ENCODE data around the gene KIF18B. TPM values are rescaled to one million over a fixed set of nuclear protein-coding genes. Genes with fewer than 3 reads are reported as not detected.

KIF18B gene
- total and polyA plus RNA-seq, 2 of the 13 experiments (the other 11 are each of a cell fraction or from before 2014, with no cell fraction given): 15.2 to 15.3 TPM

GRCh38 chr17:44947461-44948314, at the start of gene KIF18B (continued):
- no peak for TF ChIP-seq HNF1A (IDR thresholded peaks at IDR 0.05; ENCODE audit: low read depth)
- TF ChIP-seq HNF1A (CRISPR knock-in tag; IDR thresholded peaks at IDR 0.05; ENCODE audit: borderline replicate concordance): peak; percentile 51
- TF ChIP-seq MTF1 (CRISPR knock-in tag; IDR thresholded peaks at IDR 0.05): 0 out of 2 replicates have a peak, but pooled peaks have one; percentile 18
- no peak for TF ChIP-seq ZNF546 (CRISPR knock-in tag; conservative IDR thresholded peaks at IDR 0.05)
- TF ChIP-seq ZNF138 (CRISPR knock-in tag; IDR thresholded peaks at IDR 0.05; ENCODE audit: low read depth): peak; percentile 78; the same call in 1 of the 2 replicates
- TF ChIP-seq, protein P1, sequence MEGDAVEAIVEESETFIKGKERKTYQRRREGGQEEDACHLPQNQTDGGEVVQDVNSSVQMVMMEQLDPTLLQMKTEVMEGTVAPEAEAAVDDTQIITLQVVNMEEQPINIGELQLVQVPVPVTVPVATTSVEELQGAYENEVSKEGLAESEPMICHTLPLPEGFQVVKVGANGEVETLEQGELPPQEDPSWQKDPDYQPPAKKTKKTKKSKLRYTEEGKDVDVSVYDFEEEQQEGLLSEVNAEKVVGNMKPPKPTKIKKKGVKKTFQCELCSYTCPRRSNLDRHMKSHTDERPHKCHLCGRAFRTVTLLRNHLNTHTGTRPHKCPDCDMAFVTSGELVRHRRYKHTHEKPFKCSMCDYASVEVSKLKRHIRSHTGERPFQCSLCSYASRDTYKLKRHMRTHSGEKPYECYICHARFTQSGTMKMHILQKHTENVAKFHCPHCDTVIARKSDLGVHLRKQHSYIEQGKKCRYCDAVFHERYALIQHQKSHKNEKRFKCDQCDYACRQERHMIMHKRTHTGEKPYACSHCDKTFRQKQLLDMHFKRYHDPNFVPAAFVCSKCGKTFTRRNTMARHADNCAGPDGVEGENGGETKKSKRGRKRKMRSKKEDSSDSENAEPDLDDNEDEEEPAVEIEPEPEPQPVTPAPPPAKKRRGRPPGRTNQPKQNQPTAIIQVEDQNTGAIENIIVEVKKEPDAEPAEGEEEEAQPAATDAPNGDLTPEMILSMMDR (CRISPR knock-in tag; IDR thresholded peaks at IDR 0.05): peak; percentile 28; the same call in 1 of the 2 replicates
- peak; percentile 85 for TF ChIP-seq IRF2 (CRISPR knock-in tag; IDR thresholded peaks at IDR 0.05)
- TF ChIP-seq PRMT3 (CRISPR knock-in tag; IDR thresholded peaks at IDR 0.05; ENCODE audit: borderline replicate concordance, low read depth): peak; percentile 43
- TF ChIP-seq MXD4 (CRISPR knock-in tag; IDR thresholded peaks at IDR 0.05): peak; percentile 90
- 0 out of 4 replicates have a peak, but pooled peaks of 1 of the 2 experiments have one; percentile 17 for TF ChIP-seq EP300 (IDR thresholded peaks at IDR 0.05; ENCODE audit: low read depth in 2 of 2, low read length in 2 of 2)
- TF ChIP-seq EP300 (CRISPR knock-in tag; IDR thresholded peaks at IDR 0.05; ENCODE audit: borderline replicate concordance): no peak
- TF ChIP-seq ZNF792 (CRISPR knock-in tag; IDR thresholded peaks at IDR 0.05): peak; percentile 53; the same call in 1 of the 2 replicates
- TF ChIP-seq ARID2 (CRISPR knock-in tag; IDR thresholded peaks at IDR 0.05; ENCODE audit: borderline replicate concordance): peak; percentile 68; the same call in 1 of the 2 replicates
- no peak for TF ChIP-seq TCF7 (IDR thresholded peaks at IDR 0.05; ENCODE audit: low read depth)
- no peak for TF ChIP-seq FOXP1 (IDR thresholded peaks at IDR 0.05)
- TF ChIP-seq FOXP1 (CRISPR knock-in tag; IDR thresholded peaks at IDR 0.05): no peak
- TF ChIP-seq RAD21 (CRISPR knock-in tag; IDR thresholded peaks at IDR 0.05): peak; percentile 43; the same call in 1 of the 2 replicates
- peak; percentile 90 for TF ChIP-seq ZNF547 (CRISPR knock-in tag; IDR thresholded peaks at IDR 0.05)
- 0 out of 2 replicates have a peak, but pooled peaks have one; percentile 54 for TF ChIP-seq TP53 (CRISPR knock-in tag; conservative IDR thresholded peaks at IDR 0.05)
- TF ChIP-seq ZKSCAN1 (IDR thresholded peaks at IDR 0.05; ENCODE audit: low read length): no peak
- TF ChIP-seq, protein P2, sequence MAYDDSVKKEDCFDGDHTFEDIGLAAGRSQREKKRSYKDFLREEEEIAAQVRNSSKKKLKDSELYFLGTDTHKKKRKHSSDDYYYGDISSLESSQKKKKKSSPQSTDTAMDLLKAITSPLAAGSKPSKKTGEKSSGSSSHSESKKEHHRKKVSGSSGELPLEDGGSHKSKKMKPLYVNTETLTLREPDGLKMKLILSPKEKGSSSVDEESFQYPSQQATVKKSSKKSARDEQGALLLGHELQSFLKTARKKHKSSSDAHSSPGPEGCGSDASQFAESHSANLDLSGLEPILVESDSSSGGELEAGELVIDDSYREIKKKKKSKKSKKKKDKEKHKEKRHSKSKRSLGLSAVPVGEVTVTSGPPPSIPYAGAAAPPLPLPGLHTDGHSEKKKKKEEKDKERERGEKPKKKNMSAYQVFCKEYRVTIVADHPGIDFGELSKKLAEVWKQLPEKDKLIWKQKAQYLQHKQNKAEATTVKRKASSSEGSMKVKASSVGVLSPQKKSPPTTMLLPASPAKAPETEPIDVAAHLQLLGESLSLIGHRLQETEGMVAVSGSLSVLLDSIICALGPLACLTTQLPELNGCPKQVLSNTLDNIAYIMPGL (CRISPR knock-in tag; IDR thresholded peaks at IDR 0.05; ENCODE audit: borderline replicate concordance in 1 of 2, low read depth in 1 of 2): peak; percentile 23 to 85; a peak in 3 of 4 replicates
- TF ChIP-seq HNF4G (IDR thresholded peaks at IDR 0.05; ENCODE audit: borderline replicate concordance, low read depth, low read length): peak; percentile 7; the same call in 1 of the 2 replicates
- no peak for TF ChIP-seq HNF4G (CRISPR knock-in tag; IDR thresholded peaks at IDR 0.05; ENCODE audit: borderline replicate concordance, low read depth)
